ENCODE measurements around the gene EHBP1L1. TPM values are rescaled to one million over a fixed set of nuclear protein-coding genes. Genes with fewer than 3 reads are reported as not detected.

EHBP1L1 gene
- total and polyA plus RNA-seq, 2 of the 13 experiments (the other 11 are each of a cell fraction or from before 2014, with no cell fraction given) = 8.3 to 10.6 TPM

GRCh38 chr11:65575568-65576231, at the start of gene EHBP1L1 (continued):
- no peak for TF ChIP-seq AFF4 (CRISPR knock-in tag; IDR thresholded peaks at IDR 0.05)
- no peak for TF ChIP-seq ZMAT3 (CRISPR knock-in tag; conservative IDR thresholded peaks at IDR 0.05)
- TF ChIP-seq ZBTB7B (CRISPR knock-in tag; IDR thresholded peaks at IDR 0.05) = no peak
- TF ChIP-seq IRX3 (CRISPR knock-in tag; IDR thresholded peaks at IDR 0.05; ENCODE audit: borderline replicate concordance, low read depth) = no peak
- no peak for TF ChIP-seq GTF2F1 (IDR thresholded peaks at IDR 0.05; ENCODE audit: low read length)
- peak; percentile 24; the same call in 1 of the 2 replicates for TF ChIP-seq GABPB1 (CRISPR knock-in tag; IDR thresholded peaks at IDR 0.05)
- TF ChIP-seq ZNF562 (CRISPR knock-in tag; IDR thresholded peaks at IDR 0.05; ENCODE audit: borderline replicate concordance) = no peak
- no peak for TF ChIP-seq SNAPC2 (CRISPR knock-in tag; IDR thresholded peaks at IDR 0.05)
- TF ChIP-seq NFKBIZ (CRISPR knock-in tag; IDR thresholded peaks at IDR 0.05) = no peak
- peak; percentile 19; the same call in 1 of the 2 replicates for TF ChIP-seq CENPT (CRISPR knock-in tag; IDR thresholded peaks at IDR 0.05; ENCODE audit: low read depth)
- no peak for TF ChIP-seq ARNTL (CRISPR knock-in tag; IDR thresholded peaks at IDR 0.05)
- TF ChIP-seq ZFP90 (CRISPR knock-in tag; IDR thresholded peaks at IDR 0.05; ENCODE audit: borderline replicate concordance) = peak; percentile 49; the same call in 1 of the 2 replicates
- TF ChIP-seq ZNF850 (CRISPR knock-in tag; conservative IDR thresholded peaks at IDR 0.05) = no peak
- no peak for TF ChIP-seq ZBTB10 (CRISPR knock-in tag; IDR thresholded peaks at IDR 0.05; ENCODE audit: borderline replicate concordance)
- no peak for TF ChIP-seq ZNF263 (CRISPR knock-in tag; IDR thresholded peaks at IDR 0.05)
- no peak for TF ChIP-seq SRY (CRISPR knock-in tag; IDR thresholded peaks at IDR 0.05)
- TF ChIP-seq NFAT5 (CRISPR knock-in tag; IDR thresholded peaks at IDR 0.05) = no peak
- TF ChIP-seq CBX5 (CRISPR knock-in tag; IDR thresholded peaks at IDR 0.05; ENCODE audit: borderline replicate concordance) = 0 out of 2 replicates have a peak, but pooled peaks have one; percentile 6

Measured in HepG2 (cell line).